Neural crest cell (in vitro differentiated cells): Measurements from ENCODE around the gene SEL1L2. TPM values are rescaled to one million over a fixed set of nuclear protein-coding genes. Genes with fewer than 3 reads are reported as not detected.

Experiments used
- DNase-seq: peaks from one replicate; pipeline ENCODE4 v3.0.0; 2021; ENCODE audit warnings: low read depth, mixed read lengths, low spot score
- H3K27ac Mint-ChIP-seq: one replicate; pipeline ENCODE4 v1.8.0; 2021; ENCODE audit warnings: mild to moderate bottlenecking, mixed read lengths; ENCODE audit not compliant: unreplicated experiment
- H3K27me3 Mint-ChIP-seq: 2 replicates; pipeline ENCODE4 v1.8.0; 2021; ENCODE audit warnings: low read depth, mild to moderate bottlenecking, mixed read lengths
- H3K36me3 Mint-ChIP-seq: 2 replicates; pipeline ENCODE4 v1.8.0; 2021; ENCODE audit warnings: low read depth, mild to moderate bottlenecking, mixed read lengths
- H3K4me1 Mint-ChIP-seq: 2 replicates; pipeline ENCODE4 v1.8.0; 2021; ENCODE audit warnings: mixed read lengths
- H3K4me3 Mint-ChIP-seq: one replicate; pipeline ENCODE4 v1.8.0; 2021; ENCODE audit warnings: mild to moderate bottlenecking, mixed read lengths
- H3K9me3 Mint-ChIP-seq: 2 replicates; pipeline ENCODE4 v1.8.0; 2021; ENCODE audit warnings: mixed read lengths
- CTCF ChIP-seq: fragments of 200-600 bp; sonication (generic); conservative IDR thresholded peaks from 2 replicates; pipeline ENCODE4 v1.5.0; 2021; ENCODE audit warnings: antibody characterized with exemption, mild to moderate bottlenecking
- total RNA-seq: library from RNA; stranded (reverse); gene quantifications from 2 replicates; pipeline ENCODE4 v1.2.1, GENCODE V29; 2021

SEL1L2 gene
- total RNA-seq, 1 donor from 2014 or later: not detected

- Mint-ChIP-seq H3K9me3 (peaks cover 12% of the 10 kb centered on the region), H3K27ac (no peak overlapping the region), H3K36me3 (peaks cover 11% of the 10 kb centered on the region), H3K4me1 (peaks cover 16% of the 10 kb centered on the region), H3K27me3 (peaks cover 6% of the 10 kb centered on the region), H3K4me3 (no peak overlapping the region)
- DNase-seq: no peak
- no peak for TF ChIP-seq CTCF
Measured at GRCh38 chr20:13991311-13991710, 897 bp upstream of the SEL1L2 start.

DNA sequence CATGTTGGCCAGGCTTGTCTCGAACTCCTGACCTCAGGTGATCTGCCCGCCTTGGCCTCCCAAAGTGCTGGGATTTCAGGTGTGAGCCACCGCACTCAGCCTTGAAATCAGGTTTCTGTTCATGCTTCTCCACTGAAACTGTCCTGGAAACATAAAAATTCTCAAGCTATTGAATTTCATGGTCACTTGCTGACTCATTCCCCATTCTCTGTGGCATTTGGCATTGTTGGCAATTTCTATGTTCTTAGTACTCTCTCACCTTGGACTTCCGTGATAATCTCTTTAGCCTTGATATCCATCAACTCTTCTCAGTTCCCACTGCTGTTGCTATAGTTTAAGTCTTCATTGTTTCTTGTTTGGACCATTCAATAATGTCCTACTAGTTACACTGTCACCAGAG is 6.2 kb downstream of the SEL1L2 start:
- DNase-seq: no peak
- no peaks in the 10 kb centered on the region for H3K4me1 Mint-ChIP-seq
- peaks cover 4% of the 10 kb centered on the region for H3K27me3 Mint-ChIP-seq
- H3K27ac Mint-ChIP-seq: no peak overlapping the region
- no peaks in the 10 kb centered on the region for H3K36me3 Mint-ChIP-seq
- no peak for TF ChIP-seq CTCF
- H3K9me3 Mint-ChIP-seq: peaks cover 3% of the 10 kb centered on the region
- no peak overlapping the region for H3K4me3 Mint-ChIP-seq

GRCh38 chr20:13960525-13960924 is 29.9 kb downstream of the SEL1L2 start:
- no peak for TF ChIP-seq CTCF
- DNase-seq: no peak
- H3K4me1 Mint-ChIP-seq: no peaks in the 10 kb centered on the region
- no peaks in the 10 kb centered on the region for H3K36me3 Mint-ChIP-seq
- no peaks in the 10 kb centered on the region for H3K27me3 Mint-ChIP-seq
- no peaks in the 10 kb centered on the region for H3K9me3 Mint-ChIP-seq
- H3K4me3 Mint-ChIP-seq: no peak overlapping the region
- H3K27ac Mint-ChIP-seq: no peak overlapping the region

DNA sequence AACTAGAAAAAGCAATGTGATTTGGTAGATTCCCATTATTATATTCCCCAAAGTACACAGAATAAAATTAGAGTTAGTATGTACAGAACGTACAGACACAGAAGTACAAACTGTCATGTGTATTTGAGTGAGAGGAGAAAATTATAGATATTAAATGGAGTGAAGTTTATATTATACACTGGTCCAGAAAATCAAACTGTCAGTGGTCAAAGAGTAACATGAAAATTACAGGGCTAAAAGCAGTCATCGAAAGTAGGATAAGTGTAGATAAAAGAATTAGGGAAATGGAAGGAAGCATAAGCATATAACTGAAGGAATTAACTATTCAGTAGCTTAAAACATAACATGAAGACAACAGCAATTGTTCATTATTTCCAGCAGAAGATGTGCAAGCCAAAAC is 30.3 kb downstream of the SEL1L2 start:
- no peak for TF ChIP-seq CTCF
- H3K27me3 Mint-ChIP-seq: no peaks in the 10 kb centered on the region
- no peaks in the 10 kb centered on the region for H3K36me3 Mint-ChIP-seq
- H3K9me3 Mint-ChIP-seq: no peaks in the 10 kb centered on the region
- H3K27ac Mint-ChIP-seq: no peak overlapping the region
- no peaks in the 10 kb centered on the region for H3K4me1 Mint-ChIP-seq
- DNase-seq: no peak
- H3K4me3 Mint-ChIP-seq: no peak overlapping the region

DNA sequence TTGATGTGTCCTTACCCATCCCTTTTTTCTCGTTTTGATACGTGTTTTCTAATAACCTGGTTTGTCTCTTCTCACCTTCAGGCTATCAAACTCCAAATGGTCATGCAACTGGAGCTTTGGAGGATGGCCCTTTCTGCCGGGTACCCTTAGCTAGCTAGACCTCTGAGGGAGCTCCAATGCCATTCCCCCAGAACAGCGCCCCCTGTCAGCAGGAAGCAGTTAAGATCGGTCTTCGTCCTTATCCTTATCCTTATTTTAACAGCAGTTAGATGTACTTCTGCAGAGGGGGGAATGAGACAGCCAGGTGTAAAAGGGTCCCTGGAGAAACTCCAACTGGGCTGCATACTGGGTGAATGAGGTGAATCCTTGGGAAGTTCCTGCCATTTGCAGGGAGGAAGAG is 37.2 kb downstream of the SEL1L2 start:
- Mint-ChIP-seq H3K27me3 (no peaks in the 10 kb centered on the region), H3K27ac (no peak overlapping the region), H3K9me3 (no peaks in the 10 kb centered on the region), H3K4me3 (no peak overlapping the region), H3K36me3 (no peaks in the 10 kb centered on the region), H3K4me1 (no peaks in the 10 kb centered on the region)
- TF ChIP-seq CTCF: no peak
- no peak for DNase-seq

DNA sequence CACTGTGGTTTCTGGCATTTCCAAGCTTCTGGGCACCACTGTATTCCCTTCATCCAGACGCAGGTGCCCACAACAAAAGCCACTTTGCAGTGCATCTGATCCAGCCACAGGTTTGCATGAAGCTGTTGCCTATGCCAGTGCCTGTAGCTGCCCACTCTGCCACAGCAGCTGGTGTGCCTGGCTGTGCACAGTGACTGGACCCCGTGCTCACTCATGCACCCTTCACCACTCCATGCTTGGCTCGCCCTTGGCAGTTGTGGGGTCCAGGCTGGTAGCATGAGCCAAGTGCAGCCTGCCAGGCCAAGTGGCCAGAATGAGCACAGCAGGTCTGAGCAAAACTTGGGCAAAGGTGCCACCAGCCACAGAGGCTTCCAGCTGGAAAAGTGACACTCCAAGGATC is 42.7 kb downstream of the SEL1L2 start:
- peaks cover 3% of the 10 kb centered on the region for H3K36me3 Mint-ChIP-seq
- H3K9me3 Mint-ChIP-seq: no peaks in the 10 kb centered on the region
- no peak overlapping the region for H3K27ac Mint-ChIP-seq
- H3K4me1 Mint-ChIP-seq: no peaks in the 10 kb centered on the region
- peaks cover 12% of the 10 kb centered on the region for H3K27me3 Mint-ChIP-seq
- H3K4me3 Mint-ChIP-seq: no peak overlapping the region
- no peak for TF ChIP-seq CTCF
- DNase-seq: no peak
